HG03571 (cell line): ENCODE measurements around the gene DYSF.

ENCODE experiments used
- ATAC-seq: cut with Tn5 transposase; IDR thresholded peaks from one replicate; pipeline ENCODE4 v1.9.1; 2021; ENCODE audit not compliant: unreplicated experiment

DYSF gene

DNA sequence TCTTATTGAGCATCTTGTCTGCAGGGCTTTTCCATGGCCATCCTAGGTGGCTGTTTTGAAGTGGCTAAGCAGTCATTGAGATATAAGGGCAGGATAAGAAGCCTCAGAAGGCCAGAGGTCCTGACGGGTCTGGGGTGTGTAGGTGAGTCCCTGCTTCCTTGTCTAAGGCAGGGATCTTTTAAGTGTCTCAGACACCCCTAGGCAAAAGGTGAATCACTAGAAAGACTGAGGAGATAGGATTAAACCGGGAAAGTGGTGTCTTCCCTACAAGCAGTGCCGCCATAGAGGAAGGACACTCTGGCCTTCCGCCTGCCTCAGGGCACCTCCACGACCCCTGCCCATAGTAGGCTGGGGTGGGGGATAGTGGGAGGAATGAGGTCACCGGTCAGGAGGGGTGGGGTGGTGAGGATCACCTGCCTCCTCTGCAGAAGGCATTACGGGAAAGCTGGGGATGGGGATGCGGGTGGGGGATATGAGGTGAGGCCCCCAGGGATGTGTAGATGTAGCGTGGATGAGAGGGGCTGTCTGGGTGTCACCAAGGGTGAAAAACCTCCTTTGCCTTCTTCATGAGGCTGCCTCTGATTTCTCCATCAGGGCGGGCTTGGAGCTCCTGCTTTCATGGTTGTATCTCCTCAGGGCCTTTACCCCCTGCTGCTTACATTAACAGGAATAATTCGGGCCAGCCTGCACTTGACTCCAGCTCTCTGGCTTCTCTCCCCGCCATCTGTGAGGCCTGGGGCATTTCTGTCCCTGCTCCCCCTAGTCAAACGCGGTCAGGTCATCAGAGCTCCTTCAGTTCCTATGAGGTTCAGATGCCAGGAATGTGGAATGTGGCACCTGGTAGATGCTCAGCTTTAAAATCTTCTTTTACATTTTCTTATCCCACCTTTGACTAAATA is 244.0 kb downstream of the DYSF start:
- ATAC-seq: no peak

DNA sequence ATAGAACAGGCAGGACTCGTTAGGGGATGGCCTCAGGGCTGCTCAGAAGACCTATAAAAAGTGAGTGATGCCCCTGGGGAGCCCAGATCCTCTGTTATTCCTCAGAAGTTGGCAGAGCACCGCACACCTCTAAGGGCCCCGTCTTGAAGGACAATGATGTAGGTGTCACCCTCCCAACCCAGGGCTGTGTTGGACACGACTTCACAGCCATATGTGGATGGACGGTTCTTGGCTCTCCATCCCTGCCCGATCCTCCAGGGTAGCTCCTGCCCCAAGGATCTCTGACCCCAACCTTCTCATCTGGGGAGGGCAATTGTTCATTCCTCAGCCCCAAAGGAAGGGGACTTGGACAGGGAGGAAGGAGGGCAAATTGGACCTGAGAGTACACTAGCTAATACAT is 246.1 kb downstream of the DYSF start:
- no peak for ATAC-seq

DNA sequence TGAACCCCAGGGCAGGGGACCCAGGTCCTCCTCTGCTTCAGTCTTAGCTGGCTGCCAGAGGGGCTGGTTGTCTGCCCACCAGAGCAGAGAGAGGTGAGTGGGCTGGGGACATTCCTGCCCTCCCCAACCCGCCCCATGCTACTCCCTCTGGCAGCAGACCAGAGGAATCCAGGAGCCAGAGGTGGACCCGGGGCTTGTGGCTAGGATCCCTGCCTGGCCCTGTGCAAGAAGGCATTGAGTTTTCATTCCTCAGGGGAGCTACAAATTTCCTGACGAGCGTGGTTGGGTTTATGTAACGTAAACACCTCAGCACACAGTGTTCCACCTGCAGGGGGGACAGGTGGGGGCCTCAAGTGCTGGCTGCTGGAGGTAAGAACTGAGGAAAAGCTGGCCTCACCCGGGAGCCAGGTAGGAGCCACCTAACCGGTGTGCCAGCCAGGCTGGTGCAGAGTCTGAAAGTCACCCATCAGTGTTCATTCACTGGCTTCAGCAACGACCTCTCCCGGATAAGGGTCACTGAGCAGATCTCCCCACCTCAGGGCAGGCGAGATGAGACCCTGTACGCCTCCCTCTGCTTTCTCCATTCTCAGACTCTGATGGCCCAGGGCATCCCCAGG is 246.8 kb downstream of the DYSF start:
- no peak for ATAC-seq

DNA sequence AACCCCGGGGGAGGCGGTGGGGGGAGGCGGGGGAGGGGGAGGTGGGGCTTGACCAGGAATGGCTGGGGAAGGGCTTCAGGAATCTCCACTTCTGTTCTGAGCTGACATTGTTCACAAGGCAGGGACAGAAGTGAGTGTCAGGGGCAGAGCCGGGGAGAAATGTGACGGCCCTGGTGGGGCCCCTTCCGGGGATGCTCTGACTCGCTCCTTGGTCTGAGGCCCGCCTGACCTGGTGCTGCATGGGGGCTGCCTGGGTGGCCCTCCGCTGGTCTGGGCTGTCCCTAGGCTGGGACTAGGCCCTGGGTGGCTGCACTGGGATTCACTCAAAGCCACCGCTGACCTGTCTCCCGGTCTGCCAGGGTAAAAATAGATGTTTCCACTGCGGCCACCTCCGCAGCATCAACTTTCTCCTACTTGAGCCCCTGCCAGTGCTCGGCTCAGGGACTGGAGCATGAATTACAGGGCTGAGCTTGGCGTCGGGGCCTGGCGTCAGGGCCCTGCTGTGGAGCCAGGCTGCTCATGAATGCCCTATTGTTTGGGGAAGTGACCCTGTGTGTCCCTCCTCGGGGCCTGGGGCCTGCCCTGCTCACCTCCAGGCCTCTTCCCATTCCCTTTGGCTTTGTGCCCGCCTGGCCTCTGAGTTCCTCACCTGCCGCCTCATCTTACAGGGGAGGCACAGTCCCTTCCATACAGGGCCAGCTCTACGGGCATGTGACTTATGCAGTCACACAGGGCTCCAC is 247.5 kb downstream of the DYSF start:
- no peak for ATAC-seq

DNA sequence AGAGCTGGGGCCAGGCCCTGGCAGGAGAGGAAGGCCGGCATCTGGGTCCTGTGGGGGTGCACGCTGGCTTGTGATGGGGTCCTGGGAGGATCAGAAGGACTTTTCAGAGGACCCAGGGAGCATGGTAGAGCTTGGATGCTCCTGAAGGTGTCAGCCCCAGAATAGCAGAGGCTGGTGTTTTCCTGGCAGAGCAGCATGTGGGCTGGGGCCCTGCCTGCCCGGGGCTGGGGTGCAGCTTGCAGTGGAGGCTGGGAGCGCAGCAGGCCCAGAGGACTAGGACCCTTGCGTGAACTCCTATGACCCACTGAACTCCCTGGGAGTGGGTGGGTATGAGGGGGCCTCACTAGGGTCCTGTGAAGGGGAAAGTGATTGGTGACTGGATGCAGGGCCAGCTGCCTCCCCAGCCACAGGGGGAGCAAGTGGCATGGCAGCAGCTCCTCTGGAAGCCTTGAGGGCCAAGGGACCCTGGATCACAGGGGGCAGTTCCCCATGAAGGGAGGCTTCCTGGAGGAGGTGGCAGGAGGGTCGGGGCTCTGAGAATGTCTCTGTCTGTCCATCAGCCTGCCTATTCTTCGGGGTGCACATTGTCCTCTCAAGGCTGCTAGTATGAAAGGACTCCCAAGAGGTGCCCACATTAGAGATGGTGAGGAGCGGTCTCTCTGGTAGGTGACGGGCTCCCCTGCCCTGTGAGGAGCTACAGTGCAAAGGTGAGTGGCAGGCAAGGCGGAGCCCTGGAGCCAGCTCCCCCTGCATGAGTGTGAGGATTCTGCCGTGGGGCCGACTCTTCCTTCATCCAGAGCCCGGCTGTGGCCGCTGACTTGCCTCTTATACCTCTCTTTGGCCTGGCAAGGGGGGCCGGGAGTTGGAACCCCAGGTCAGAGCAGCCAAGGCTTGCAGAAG is 249.0 kb downstream of the DYSF start:
- ATAC-seq: no peak

DNA sequence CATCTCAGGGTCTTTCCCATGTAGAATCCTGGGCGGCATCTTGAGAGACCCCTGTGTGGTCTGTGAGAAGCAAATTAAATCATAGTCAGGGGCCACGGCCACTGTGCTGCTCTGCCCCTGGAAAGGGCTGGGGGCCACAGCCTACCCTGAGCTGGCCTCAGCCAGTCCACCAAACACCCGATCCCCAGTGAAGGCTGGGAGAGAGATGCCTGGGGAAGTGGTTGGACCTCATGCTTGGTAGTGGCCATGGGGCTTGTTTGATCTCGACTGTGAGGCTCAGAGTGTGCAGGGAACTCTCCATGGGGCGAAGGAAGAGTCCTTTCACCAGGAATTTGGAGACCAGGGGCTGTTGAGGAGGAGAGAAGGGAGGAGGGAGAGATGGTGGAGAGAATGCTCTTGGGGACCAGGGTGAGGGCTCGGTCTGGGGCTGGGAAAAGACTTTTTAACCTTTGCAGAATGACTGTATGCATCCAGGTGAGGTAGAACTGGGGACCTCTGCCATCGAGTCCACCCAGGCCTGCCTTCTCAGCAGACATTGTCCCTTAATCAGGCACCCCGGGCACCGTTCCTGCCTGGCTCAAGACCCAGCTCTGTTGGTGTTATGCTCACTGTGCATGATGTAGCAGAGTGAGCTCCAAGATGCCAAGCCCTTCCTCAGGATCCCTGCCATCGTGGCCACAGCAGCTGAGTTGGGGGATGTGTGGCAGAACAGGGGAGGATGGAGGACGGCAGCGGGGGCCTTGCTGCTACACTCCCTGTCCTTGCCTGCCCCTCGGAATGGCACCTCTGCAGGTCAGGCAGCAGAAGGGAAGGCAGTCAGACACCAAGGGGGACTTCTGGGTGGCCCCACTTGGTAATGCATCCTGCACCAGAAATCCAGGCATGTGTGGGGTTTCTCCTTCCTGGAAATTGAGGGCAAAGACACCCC is 249.9 kb downstream of the DYSF start:
- ATAC-seq: no peak

DNA sequence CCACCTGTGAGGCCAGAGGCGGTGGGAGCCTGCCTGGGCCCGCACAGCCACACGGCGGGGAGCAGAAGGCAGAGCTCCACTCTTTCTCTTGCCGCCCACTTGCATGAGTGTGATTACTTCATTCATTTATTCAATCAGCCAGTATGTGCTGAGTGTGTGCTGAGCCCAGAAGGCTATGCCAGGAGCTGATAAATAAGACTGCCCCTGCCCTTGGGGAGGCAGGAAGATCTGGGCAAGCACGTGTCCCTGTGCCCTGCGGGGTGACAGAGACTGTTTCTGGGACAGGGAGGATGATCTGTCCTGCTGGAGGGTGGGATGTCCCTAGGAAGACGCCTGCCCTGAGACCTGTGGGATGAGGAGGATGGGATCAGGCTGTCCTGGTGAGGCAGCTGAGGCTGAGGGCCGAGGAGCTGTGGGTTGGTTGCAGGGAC is 250.8 kb downstream of the DYSF start:
- ATAC-seq: no peak

DNA sequence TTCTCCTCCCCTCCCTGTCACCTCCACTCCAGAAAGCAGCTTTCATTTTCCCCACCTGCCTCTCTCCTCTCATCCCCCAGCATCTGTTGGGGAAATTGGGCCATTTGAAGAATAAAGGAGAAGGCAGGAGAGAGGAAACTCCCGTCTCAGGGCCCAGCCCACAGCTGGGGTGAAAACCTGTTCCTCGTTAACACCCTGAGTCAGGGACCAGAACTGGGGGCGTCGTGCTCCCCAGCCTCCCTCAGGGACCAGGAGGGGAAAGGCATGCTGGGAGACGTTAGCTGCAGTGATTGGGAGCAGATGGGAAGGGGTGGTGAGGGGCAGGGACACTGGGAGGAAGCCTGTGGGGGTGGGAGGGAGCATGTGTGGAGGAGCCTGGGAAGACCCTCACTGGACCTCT is 251.3 kb downstream of the DYSF start:
- ATAC-seq: no peak

DNA sequence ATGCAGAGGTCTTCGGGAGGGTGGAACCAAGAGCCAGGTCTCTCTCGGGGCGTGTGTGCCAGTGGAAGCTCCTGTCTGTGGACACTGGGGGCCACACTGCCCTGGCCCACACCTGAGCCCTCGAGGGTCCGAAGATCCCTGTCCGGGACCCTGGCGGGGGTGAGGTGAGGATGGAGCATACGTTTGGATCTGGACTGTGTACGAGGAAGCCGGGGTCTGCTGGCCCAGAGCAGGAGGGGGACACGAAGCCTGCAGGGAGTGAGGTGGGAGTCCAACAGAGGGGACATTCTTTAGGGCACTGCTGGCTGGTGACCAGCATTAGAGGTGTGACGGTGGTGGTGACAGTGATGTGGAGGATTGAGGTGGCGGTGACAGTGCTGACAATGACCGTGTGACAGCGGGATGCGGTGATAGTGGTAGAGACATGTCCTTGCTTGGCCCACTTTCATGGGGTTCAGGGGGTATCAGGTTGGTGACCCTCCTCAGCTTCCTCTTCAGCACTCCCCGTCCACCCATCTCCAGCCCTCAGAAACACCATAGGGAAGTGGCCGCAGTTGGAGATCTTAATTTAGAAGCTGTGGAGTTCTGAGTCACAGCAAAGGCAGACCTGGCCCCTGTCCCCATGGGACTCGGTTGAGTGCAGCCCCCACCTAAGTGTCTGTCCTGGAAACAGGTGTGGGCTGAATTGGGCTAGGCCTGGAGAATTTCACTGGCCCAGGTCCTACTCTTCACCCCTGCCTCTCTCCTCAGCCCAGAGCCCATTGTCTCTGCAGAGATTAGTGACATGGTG is 252.0 kb downstream of the DYSF start:
- no peak for ATAC-seq

DNA sequence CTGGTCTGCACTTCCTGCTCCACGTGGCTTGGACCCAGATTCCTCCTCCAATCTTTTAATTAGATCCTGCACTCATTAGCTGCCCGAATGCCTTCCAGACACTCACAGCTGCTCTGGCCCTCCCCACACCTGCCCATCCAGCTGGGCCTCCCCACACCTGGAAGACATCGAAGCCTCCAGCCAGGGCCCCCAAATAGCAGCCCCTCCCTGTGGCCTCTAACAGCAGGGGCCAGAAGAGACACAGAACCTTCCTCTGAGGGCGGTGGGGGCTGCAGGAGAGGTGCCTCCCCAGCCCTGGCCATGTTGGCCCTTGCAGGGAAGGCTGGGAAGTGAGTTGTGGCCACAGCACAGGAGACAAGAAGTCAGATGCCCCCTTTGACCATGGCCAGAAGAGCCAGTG is 252.8 kb downstream of the DYSF start:
- no peak for ATAC-seq

DNA sequence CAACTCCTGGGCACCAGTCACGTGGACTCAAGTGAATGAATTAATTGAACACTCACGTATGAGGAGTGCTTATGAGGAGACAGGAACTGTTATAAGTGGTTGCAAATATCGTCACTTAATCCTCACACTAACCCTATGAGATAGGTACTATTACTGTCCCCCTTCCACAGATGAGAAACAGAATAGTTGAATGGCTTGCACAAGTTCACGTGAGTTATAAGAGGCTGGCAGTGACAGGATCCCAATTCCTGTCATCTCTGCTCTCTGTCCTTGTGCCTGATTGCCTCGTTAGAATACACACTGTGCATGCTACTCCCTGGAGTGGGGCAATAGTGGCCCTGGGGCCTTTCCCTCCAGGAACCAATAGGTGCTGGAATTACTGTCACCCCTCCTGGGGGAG is 253.5 kb downstream of the DYSF start:
- ATAC-seq: no peak

DNA sequence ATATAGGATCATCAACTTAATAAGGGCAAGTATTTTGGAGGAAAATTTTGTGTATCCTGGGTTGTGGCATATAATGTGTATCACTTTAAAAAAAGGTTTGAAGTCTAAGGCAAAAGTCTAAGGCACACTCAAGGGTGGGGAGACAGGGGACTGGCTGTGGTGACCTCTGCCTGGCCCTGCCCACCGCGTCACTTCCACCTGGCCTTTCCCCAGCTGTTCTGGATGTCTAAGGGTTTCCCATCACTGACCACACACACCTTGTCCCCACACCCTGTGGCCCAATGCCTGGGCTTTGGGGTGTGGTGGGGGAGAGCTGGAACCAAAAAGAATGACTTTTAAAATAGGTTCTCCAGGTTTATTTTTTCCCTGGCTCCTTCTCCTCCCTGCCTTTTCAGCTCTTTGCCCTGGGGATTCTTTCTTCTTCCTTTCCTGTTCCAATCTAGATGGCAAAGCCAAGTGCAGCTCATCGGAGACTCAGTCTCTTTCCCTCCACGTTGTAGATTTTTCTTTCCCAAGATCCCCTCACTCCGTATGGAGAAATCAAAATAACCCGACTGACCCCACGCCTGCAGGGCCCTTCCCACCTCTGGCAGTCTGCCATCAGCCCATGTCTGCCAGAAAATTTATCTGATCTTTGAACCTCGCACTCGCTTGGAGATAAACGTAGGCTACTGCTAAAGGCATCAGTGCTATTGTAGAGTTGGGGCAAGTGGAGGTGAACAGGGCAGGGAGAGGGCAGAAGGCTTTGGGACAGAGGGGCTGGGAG is 257.2 kb downstream of the DYSF start:
- ATAC-seq: no peak

DNA sequence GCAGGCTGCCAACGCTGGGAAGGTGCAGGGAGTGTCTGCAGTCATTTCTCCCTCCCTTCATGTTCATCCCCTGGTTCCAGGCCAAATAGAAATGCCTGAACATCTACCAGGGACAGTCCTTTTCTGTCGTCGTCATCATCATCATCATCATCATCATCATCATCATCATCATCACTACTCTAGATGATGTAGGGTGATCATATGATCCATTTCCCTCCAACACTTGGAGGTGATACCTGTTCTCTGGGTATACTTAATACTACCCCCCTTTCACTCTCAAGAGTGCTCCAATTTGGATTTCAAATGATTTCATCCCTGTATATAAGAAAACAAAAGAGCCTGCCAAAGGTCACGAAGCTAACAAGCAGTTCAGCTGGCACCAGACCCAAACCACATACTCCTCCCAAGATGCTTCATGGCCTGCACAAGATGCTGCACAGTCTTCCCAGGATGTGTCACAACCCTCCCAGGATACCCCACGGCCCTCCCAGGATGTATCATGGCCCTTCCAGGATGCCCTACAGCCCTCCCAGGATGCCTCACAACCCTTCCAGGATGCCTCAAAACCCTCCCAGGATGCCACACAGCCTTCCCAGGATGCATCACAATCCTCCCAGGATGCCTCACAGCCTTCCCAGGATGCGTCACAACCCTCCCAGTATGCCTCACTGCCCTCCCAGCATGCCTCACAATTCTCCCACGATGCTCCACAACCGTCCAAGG is 257.9 kb downstream of the DYSF start:
- no peak for ATAC-seq

DNA sequence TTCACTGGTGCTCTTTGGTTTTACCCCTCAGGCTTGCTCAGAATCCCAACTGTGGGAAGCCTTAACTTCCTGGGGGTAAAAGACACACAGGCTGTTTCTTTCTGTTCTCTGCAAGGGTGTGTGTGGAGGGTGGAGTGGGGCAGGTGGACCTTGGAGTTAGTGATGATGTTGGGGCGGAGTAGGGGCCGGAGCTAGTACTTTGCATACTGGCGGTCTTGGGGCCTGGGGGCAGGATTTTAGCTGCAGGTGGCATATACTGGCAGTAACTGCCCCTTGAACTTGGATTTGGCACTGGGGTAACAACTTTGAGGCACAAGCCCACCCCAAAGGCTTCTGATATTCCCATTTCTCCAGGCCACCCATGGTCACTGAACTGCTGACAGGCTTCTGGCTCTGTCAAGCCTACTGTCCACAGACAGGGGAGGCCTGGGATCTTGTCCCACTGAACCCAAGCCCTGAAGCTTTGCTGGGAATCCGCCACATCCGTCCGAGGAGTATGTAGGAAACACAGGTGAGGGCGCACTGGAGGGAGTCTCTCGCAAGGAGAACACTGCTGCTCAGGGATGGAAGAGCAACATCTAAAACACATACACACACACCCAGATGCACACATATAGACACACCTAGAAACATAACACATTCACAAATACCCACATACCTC is 258.9 kb downstream of the DYSF start:
- no peak for ATAC-seq

DNA sequence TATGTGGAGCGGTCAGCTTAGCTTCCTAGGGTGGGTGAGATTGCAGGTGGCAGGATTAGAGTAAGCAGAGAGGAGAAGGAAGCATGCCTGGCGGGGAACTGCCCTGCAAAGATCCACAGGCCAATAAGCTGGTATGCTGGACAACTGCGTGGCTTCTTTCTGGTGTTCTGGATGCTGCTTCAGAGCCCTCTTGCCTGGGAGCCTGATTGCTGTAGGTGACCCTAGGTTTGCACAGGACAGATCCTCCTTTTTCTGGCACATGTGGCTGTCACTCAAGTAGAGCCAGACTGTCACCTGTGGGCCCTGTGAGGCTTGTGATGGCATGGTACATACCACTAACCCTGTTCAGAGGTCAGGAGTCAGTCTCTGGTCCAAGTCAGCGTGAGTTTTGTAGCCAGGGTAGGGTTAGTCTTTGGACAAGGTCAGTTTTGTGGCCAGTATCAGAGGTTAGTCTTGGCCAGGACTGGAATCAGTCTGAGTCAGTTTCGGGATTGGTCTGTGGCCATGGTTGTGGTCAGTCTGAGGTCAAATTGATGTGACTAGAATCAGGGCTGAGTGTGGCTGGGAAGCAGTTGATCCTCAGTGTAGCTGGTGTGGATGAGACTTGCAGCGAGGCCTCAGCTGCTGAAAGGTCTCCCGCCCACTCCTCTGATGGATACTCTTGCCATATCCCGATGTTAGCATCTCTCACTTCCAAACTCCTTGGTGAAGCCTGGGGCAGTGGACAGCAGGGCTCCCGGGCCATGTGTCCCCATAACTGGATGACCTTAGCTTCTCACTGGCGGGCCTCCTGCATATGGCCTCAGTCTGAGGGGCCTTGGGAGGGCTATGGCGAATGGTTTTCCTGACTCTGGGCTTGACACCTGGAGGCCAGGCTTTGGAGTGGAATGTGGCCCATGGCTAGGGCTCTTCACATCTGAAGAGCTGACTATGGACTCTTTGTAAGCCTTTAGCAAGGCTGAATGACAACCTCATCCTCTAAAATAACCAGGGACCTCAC is 260.5 kb downstream of the DYSF start:
- ATAC-seq: no peak
